DMS53 treated with DMSO at 0.1 percent for 48 hours (cell line): ENCODE data around the gene SLC66A3.
A peak's percentile ranks its signal among the peaks of the same experiment; 100 is the strongest.

Source experiments
- DNase-seq: peaks from one replicate; lab custom pipeline; 2025; ENCODE audit not compliant: unreplicated experiment; lab: John Stamatoyannopoulos, UW

The SLC66A3 gene

DNA sequence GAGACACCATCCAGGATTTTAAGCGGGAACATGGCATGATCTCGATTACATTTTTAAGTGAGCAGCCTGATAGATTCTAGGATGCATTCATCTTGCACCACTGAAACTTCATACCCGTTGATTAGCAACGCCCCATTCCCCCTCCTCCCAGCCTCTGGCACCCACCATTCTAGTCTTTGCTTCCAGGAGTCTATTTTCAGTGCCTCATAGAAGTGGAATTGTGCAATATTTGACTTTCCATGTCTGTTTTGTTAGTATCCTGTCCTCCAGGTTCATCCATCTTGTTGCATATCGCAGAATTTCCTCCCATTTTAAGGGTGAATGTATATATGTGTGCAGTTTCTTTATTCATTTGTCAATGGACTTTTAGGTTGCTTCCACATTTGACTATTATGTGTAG, 20.9 kb upstream of the SLC66A3 start:
- DNase-seq: no peak

DNA sequence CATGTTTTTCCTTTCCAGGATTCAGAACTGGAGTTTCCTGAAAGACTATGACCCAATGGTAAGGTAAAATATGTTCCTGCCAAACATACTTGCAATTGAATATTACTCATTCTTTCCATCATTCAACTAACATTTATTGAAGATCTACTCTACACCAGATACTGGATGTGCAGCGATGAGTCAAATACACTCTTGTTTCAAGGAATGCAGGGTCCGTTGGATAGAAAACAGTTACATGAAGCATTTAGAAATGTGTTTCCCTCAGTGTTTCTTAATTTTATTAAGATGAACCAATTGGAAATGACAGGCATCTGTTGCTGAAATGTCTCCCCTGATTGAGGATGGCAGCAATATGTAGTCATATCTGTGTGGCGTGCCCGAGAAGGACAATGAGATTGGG, 14.8 kb upstream of the SLC66A3 start:
- DNase-seq: no peak

DNA sequence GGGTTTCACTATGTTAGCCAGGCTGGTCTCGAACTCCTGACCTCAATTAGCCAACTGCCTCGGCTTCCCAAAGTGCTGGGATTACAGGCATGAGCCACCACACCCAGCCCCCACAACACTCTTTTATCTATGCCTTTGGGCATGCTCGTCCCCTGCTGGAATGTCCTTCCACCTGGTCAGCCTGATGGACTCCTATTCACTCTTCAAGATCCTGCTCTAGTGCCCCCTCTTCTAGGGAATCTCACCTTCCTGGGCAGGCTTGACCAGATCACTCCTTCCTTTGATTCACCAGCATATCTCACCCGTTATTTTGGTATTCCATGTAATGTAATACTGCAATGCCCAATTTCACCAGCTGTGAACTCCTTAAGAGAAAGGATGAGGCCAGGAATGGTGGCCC, 13.9 kb upstream of the SLC66A3 start:
- DNase-seq: no peak

DNA sequence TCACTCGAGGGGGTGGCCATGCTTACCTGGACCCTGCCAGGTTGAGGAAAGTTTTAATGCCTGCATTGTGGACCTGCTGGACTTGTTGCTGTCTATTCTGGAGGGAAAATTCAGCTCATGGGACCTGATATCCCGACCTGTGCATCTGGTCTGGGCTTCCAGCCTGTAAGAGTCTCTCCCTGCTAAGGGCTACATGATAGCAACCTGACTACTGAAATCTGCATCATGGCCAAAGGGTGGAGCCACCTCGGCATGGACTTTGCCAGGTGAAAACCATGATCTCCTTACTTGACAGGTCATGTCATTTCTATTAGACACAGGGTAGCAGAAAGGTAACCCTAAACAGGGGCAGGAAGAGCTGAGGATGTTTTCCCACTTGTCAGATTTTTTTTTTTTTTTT, 12.9 kb upstream of the SLC66A3 start:
- DNase-seq: no peak

DNA sequence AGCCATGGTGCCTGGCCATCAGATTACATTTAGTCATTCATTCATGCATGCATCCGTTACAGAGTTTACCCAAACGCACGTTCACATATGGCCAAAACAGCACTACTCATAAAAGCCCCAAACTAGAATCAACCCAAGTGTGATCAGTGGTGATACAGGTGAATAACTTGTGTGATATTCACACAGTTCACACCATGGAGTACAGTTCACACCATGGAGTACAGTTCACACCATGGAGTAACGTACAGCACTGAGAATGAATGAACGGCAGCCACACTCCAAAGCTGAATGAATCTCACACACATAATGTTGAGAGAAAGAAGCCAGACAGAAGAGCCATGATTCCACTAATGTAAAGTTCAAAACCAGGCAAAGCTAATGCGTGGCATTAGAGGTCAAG, 12.3 kb upstream of the SLC66A3 start:
- DNase-seq: no peak

DNA sequence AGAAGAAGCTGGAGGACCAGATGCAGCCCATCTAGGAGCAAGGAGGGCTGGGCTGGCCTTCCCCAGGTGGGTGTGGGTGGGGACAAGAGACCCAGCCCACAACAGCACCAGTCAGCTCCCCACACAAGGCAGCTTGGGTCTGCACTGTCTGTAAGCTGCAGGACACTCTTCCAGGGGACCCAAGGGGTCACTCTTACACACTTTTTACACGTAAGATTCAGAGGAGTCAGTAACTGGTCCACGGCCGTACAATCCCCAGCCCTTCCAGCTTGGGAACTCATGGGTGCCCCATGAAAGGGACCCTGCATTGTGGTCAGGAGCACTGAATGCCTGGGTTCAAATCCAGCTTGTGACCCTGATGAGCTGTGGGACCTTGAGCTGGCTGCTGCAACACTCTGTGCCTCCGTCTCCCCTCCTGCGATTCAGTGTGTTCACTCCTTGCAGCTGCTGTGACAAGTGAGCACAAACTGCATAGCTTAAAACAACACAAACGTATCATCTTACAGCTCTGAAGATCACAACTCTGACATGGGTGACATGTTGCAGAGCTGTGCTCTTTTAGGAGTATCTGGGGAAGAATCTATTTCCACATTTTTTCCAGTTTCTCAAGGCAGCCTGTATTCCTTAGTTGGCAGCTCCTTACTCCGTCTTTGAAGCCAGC, 11.1 kb upstream of the SLC66A3 start:
- DNase-seq: no peak

DNA sequence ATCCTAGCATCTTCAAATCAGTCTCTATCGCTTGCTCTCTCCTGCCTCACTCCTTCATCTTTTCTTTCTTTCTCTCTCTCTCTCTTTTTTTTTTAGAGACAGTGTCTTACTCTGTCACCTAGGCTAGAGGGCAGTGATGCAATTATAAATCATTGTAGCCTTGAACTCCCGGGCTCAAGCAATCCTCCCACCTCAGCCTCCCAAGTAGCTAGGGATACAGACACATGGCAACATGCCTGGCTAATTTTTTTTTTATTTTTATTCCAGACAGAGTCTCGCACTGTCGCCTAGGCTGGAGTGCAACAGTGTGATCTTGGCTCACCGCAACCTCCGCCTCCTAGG, 10.6 kb upstream of the SLC66A3 start:
- DNase-seq: no peak

DNA sequence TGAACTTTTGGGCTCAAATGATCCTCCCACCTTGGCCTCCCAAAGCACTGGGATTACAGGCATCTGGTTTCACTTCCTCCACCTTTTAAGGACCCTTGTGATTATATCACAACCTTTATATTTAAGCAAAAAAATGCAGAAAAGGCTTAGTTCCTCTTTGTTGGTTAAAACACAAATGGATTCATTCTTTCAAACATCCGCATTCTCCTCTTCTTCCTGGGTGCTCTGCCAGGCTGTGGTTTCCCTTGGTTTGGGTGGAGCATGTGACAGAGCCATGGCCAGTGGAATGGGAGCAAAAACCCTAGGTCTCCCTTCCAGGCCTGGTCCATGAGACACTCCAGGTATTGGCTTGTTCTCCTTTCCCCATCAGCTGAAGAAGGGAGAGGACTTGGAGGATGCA, 9.9 kb upstream of the SLC66A3 start:
- no peak for DNase-seq

DNA sequence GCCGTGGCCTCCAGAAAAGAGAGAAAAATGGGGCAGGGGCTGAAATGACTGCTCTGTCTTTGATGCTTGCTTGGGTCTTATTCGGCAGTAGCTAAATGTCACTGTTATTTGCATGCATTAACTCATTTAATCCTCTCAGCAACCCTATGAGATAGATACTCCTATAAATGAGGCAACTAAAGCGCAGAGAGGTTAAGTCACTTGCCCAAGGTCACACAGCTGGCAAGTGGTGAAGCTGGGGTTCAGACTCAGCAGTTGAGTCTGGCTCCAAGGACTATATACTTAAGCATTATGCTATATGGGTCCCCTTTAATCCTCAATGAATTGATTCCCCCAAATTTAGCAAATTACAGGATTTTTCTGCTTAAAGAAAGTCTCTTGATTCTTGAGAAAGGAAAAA, 9.2 kb upstream of the SLC66A3 start:
- no peak for DNase-seq

DNA sequence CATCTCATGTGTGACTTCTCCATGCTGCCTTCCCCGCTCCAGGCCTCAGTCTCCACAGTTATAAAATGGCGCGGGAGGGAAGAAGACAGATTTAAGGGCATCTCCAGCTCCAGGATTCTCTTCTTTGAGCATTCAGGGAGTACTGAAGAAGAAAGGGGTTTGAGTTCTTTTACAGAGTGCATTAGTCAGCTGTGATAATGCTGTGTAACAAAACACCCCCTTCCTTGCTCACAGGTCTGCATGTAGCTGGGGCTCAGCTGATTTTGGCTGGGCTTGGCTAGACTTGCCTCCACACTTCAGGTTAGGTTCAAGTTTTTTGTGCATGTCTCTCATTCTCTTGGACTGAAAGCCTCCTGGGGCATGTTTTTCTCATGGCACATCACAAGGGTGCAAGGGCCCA, 8.0 kb upstream of the SLC66A3 start:
- no peak for DNase-seq

DNA sequence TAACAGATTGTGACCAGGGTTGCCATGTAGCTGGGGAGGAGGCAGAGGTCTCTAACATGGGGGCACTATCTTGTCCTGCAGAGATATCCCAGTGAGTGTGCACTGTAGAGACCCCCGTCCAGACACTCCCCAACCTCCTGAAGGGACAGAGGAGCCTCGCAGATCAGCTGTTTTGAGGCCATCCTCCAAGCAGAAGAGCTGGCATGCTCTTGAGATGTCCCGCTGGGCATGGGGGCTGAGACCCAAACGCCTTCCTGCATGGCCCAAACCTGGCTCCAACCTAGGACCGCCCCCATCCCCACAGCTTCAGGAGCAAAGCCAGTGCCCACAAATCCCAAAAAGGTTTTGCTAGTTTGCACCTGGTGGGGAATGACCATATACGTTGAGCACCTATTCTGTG, 2.7 kb upstream of the SLC66A3 start:
- no peak for DNase-seq

DNA sequence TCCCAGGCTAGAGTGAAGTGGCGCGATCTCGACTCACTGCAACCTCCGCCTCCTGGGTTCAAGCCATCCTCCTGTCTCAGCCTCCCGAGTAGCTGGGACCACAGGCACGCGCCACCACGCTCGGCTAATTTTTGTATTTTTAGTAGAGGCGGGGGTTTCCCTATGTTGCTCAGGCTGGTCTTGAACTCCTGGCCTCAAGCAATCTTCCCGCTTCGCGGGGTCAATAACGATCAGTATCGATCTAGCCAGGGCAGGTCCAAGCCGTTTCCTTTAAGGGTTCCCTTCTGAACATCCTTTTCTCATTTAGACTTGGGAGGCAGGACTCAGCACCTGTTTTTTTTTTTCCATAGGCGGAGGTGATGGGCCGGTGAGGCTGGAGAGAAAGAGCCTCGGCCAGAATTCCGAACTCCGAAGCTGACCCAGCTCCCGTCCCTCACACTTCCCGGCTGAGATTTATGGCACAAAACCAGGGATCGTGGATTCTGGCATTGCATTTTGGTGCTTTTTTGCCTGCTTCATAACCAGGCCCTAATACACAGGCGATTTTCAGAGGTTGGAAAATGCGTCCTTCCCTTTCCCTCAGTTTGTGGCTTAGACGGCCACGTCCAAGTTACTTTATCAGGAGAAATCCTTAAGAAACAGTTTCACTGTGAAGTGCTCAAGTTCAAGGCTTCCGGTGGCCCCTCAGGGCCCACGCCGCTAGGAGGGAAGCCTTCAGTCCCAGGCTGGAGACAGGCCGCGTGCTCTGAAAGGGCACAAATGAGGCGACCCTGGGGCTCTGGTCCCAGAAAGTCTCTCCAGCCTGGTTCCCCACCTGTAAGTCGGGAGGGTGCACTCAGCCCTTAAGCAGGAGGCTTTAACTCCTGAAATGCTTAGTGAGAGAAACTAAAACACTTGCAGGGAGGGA, 998 bp upstream of the SLC66A3 start:
- no peak for DNase-seq

DNA sequence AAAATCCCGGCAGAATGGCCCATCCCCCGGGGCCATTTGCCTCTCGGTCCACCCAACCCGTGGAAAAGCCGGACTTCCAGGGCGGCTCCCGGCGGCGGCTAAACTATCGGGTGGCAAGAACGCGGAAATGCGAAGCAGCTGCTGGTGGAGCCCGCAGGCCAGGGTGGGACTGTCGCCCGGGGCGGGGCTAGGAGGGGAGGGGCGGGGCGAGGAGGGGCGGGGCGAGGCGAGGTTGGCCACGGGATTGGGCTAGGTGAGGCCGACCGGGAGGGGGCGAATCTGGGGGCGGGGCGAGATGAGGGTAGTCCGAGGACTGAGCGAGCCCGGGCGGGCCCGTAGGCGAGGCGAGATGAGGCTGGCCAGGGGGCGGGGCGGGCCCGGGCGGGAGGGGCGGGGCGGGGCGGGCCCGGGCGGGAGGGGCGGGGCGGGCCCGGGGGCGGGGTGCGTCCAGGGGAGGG, 315 bp upstream of the SLC66A3 start:
- peak; percentile 77 for DNase-seq

DNA sequence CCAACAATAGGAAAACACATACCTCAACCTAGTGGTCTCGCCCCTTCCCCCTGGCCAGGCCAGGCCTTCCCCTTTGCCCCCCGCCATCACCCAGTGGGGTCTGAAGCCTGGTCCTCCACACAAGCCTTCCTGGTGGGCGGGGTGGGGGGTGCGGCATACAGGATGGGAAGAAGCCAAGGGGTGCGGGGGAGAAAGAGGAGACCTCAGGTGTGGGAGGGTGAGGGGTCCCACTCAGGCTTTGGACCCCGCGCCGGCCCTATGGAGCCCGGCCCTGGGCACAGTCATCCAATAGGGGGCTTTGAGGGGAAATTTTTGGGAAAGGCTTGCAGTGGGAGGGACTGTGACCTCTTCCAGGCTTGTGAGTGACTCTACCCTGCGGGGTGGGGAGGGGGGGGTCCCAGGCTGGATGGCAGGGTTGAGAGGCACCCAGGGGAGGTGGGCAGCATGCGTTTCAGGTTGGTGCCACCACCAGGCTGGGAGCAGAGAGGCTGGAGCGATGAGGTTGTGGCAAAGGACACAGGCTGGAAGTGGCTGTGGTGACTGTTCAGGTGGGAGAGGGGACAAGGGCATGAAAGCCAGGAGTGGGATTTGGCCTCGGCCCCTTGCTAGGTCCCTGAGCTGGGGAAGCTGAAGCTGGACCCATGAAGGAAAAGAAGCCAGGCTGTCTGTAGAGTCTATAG, 1.3 kb downstream of the SLC66A3 start:
- no peak for DNase-seq

DNA sequence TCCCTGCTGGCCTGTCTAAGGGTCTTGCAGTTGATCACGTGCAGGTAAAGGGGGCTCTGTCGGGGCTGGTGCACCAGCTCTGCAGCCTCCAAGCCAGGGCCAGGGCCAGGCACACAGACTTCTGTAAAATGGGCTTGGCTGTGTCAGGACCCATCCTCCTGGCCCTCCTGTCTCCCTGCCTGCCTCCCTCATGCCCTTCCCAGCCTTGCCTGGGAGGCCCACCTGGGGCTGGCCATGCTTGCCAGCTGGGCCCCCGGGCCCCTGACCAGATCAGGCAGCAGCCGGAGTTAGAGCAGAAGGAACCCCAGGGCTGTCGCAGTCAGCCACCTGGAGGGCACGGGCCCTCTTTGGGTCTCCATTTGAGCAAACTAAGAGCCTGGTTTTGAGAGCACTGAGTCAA, 2.0 kb downstream of the SLC66A3 start:
- DNase-seq: no peak

DNA sequence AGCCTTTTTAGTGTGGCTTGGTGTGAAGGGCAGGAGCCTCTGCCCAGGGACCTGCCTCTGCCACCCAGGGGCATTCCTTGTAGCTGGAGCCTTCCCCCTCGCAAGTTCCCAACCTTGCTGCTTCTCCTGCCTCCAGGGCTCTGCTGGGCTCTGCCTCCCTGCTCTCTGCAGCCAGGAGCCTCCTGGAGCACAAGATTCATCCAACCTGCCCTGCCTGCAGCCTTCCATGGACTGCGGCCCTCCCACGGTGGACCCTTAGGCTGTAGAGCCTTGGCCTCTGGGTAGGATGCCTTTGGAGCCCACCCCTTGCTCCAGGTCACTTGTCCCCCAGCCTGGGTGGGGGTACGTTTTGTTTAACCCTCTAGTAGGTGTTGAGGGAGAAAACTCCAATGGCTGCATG, 2.5 kb downstream of the SLC66A3 start:
- no peak for DNase-seq

DNA sequence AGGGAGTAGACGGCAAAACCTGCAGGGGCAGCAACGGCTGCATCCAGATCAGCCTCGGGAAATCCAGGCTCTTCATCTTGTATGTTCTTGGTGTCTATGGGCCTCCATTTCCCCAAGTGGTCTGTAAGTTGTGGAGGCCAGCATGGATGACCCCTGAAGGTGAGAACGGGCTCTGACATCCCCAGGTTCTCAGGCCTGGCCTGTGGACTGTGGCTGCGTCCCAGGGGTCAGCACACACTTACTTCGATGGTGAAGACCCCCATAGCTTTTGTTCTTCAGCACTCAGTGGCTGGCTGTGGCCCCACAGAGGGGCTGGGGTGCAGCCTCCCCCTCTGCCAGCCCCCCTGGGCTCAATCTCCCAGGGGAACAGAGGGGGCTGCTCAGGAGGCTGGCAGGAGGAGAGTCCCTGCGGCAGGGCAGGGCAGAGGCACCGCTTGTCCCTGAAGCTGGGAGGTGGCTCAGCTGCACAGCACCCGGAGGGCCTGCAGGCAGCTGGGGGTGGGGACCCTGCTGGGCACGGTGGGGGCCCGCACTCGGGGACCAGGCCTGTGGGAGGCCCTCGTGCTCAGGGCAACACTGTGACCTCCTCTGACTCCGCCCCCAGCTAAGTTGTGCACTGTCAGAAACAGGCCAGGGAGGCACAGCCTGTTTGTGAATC, 3.8 kb downstream of the SLC66A3 start:
- DNase-seq: no peak

DNA sequence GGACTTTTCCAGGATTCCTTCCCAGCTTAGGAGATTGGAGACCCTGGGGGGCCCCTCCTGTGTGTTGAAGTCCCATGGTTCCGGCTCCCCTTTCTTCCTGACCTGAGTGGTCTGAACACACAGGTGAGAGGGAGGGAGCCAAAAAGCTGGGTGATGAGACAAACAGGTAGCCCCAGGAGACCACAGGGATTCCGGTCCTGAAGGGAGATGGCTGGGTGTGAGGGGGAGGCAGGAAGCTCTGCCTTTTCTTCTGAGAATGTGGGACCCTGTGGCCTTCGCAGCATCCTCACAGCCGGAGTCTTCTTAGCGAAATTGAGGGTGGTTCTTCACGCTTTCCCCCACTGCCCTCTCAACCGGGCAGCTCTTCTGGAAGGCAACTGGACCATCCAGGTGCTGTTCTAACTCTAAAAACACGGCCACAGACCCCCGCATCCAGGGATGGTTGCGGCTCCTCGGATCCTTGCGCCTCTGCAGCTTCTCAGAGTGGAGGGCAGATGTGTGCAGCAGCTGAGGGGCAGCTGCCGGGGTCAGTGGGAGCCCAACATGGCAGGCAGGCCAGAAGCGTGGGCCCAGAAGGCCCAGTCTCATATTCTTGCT, 4.4 kb downstream of the SLC66A3 start:
- DNase-seq: no peak

DNA sequence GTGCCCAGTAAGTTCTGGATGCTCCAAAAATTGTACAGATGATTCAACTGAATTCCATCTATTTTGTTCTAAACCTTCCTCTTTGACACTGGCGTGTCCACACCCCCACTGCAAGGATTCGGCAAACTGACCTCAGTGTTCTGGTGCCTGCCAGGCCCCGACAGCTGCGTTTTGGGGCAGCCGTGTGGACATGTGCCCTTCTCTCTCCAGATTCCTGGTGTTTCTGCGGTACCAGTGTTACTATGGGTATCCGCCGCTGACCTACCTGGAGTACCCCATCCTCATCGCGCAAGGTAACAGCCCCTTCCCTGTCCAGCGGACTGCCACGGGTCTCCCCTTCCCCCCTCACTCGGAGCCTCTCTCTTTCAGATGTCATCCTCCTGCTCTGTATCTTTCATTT, 5.0 kb downstream of the SLC66A3 start:
- DNase-seq: no peak

DNA sequence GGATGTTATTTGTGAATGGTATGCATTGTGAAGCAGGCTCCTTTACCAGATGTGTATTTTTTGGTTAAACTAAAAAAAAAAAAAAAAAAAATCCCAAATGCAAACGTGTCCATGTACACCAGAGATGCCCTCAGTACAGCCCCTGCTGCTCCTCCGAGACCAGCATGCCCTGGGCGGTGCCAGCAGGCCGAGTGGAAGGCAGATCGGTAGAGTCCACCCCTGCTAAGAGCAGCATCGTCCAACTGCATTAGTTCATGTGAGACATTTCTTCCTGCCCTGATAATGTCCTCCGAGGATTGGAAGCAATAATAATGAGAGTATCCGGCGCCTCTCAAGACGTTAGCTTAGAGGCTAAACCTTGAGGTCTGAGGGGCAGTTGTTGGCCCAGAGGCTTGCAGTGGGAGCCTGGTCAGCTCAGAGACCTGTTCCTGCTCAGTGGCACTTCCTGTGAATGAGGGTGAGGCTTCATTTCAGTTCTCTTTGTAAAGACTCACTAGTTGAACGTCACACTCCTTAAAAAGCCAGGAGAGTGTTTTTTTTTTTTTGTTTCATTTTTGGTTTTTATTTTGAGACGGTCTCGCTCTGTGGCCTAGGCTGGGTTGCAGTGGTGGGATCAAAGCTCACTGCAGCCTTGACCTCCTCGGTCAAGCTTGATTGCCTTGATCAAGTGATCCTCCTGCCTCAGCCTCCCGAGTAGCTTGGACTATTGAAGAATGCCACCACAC, 5.6 kb downstream of the SLC66A3 start:
- no peak for DNase-seq

DNA sequence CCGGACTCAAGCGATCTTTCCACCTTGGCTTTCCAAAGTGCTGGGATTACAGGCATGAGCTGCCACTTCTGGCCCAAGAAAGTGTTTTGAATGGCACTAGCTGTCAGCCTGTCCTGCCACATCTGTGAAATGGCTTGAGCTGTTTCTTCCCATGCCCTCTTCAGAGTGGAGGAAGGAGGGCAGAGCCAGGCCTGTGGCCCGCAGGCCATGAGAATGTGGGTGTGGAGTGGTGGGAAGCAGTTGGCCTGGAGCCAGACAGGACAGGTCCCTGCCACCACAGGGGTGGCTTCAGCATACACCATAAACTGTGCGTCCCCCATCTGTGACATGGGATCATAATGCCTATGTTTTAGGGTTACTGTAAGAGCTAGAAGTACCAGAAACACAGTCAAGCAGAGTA, 6.5 kb downstream of the SLC66A3 start:
- DNase-seq: no peak
